ENCODE data around the gene CASR. TPM values are rescaled to one million over a fixed set of nuclear protein-coding genes. Genes with fewer than 3 reads are reported as not detected.

Gene CASR
- total RNA-seq, 4 donors from 2014 or later, result 0.37 to 1.4 TPM; not detected in 2

DNA sequence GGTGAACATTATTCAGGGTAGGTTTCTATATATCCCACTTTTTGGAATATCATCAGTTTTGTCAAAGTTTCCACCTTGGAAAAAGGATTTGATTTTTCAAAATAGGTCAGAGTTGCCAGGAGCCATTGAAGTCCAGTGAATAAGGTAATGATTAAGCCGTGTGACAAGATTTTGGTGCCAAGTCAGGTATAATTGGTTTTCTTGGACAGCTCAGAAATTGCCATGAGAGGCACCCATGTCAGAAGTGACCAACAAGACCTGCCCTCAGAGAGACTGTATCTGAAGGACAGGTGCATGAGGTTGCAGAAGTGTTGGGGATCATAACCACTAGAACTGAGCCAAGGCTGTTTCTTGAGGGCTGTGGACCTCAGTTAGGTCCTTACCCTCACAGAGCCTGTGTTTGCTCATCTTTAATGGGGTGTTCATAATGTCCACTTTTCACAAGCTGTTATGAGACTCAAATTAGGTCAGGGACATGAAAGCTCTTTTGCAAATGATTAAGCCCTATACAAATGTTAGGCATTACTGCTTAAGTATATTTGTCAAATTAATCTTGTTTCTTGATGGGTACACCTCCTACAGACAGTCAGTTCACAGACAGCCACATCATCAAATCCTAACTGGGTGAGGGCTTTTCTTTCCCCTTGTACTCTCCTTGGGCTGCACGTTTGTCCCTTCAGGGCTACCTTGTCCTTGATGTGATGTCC is 32.3 kb downstream of the CASR start:
- no peak overlapping the region for H3K27ac ChIP-seq
- DNase-seq, result no peak
- no peaks in the 10 kb centered on the region for H3K36me3 ChIP-seq
- WGBS, 2 donors (ENCODE audit: low coverage in 1 of 2), result 63 to 85% methylated on average over 2 of the region's 2 CpGs
- H3K9me3 ChIP-seq, result no peaks in the 10 kb centered on the region
- intact Hi-C loops (cut with DNase I; ENCODE audit: low total_unique reads) (no loop called here), in situ Hi-C loops (cut with MboI; ENCODE audit: low pct_ligation_motif_present in 1 of 4, low pct_unique_long_range_greater_than_20kb in 1 of 4, low sequenced_read_pairs in 3 of 4) (no loop called here)
- H3K4me3 ChIP-seq, result no peak overlapping the region
- H3K4me1 ChIP-seq, result no peaks in the 10 kb centered on the region
- H3K27me3 ChIP-seq, result no peaks in the 10 kb centered on the region
- TF ChIP-seq EP300 (IDR thresholded peaks at IDR 0.05; ENCODE audit: low read depth) (no peak), POLR2A (IDR thresholded peaks at IDR 0.05) (no peak), POLR2AphosphoS5 (IDR thresholded peaks at IDR 0.05) (no peak)
- TF ChIP-seq, protein P1, sequence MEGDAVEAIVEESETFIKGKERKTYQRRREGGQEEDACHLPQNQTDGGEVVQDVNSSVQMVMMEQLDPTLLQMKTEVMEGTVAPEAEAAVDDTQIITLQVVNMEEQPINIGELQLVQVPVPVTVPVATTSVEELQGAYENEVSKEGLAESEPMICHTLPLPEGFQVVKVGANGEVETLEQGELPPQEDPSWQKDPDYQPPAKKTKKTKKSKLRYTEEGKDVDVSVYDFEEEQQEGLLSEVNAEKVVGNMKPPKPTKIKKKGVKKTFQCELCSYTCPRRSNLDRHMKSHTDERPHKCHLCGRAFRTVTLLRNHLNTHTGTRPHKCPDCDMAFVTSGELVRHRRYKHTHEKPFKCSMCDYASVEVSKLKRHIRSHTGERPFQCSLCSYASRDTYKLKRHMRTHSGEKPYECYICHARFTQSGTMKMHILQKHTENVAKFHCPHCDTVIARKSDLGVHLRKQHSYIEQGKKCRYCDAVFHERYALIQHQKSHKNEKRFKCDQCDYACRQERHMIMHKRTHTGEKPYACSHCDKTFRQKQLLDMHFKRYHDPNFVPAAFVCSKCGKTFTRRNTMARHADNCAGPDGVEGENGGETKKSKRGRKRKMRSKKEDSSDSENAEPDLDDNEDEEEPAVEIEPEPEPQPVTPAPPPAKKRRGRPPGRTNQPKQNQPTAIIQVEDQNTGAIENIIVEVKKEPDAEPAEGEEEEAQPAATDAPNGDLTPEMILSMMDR (IDR thresholded peaks at IDR 0.05), result no peak

DNA sequence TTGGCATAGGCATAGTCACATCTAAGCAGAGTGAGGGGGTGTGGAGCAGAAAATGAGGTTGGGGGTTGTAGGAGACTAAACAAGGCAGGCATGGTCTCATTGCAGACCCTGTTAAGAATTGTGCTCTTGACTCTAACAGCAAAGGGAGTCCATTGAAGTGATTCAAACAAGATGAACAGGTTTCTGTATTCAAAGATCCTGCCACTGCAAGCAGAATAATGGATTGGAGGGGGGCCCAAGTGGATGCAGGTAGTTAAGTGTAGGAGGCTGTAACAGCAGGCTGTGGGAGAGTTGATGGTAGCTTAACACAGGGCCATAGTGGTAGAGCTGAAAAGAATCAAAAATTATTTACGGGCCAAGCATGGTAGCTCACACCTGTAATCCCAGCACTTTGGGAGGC is 34.4 kb downstream of the CASR start:
- DNase-seq, result no peak
- no peaks in the 10 kb centered on the region for H3K9me3 ChIP-seq
- H3K27me3 ChIP-seq, result no peaks in the 10 kb centered on the region
- no peak overlapping the region for H3K4me3 ChIP-seq
- H3K36me3 ChIP-seq, result no peaks in the 10 kb centered on the region
- H3K4me1 ChIP-seq, result no peaks in the 10 kb centered on the region
- intact Hi-C loops (cut with DNase I; ENCODE audit: low total_unique reads) (no loop called here), in situ Hi-C loops (cut with MboI; ENCODE audit: low pct_ligation_motif_present in 1 of 4, low pct_unique_long_range_greater_than_20kb in 1 of 4, low sequenced_read_pairs in 3 of 4) (no loop called here)
- WGBS, 2 donors (ENCODE audit: low coverage in 1 of 2), result 93% methylated on average over 1 of the region's 1 CpG; no CpG with 5 or more reads in 1 of the 2 donors
- no peak for TF ChIP-seq EP300 (IDR thresholded peaks at IDR 0.05; ENCODE audit: low read depth)
- TF ChIP-seq POLR2A (IDR thresholded peaks at IDR 0.05), result no peak
- TF ChIP-seq, protein P1 (IDR thresholded peaks at IDR 0.05), result no peak
- no peak for TF ChIP-seq POLR2AphosphoS5 (IDR thresholded peaks at IDR 0.05)
- H3K27ac ChIP-seq, result no peak overlapping the region

DNA sequence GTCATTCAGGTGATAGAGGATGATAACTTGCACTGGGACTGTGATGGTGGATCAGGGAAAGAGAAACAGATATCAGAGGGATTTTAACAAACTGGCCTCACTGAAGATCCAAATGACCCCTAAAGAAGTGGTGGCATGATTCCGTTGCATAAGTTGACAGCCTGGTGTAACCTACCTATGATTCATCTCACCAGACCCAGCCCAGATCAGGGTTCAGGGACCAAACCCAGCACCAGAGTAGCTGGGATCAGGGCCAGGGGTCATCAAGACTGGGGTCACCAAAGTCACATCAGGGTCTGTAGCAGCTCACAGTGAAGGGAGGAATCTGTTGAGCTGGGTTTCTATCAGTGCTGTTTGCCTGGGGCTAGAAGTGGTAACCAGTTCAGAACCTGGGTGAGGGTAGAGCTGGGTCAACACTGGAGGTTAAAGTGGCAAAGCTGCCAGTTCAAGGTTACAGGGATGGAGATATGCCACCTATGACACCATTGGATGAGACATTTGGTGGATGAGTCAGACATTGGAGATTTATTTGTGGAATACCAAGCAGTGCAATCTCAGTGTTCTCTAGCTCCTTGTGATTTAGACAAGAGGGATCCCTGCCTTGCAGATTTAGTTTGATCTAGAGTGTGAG is 35.9 kb downstream of the CASR start:
- 57 to 73% methylated on average over 1 of the region's 1 CpG for WGBS, 2 donors (ENCODE audit: low coverage in 1 of 2)
- H3K4me3 ChIP-seq, result no peak overlapping the region
- H3K4me1 ChIP-seq, result no peaks in the 10 kb centered on the region
- H3K36me3 ChIP-seq, result no peaks in the 10 kb centered on the region
- H3K9me3 ChIP-seq, result no peaks in the 10 kb centered on the region
- no peak for DNase-seq
- intact Hi-C loops (cut with DNase I; ENCODE audit: low total_unique reads) (no loop called here), in situ Hi-C loops (cut with MboI; ENCODE audit: low pct_ligation_motif_present in 1 of 4, low pct_unique_long_range_greater_than_20kb in 1 of 4, low sequenced_read_pairs in 3 of 4) (no loop called here)
- H3K27ac ChIP-seq, result no peak overlapping the region
- no peaks in the 10 kb centered on the region for H3K27me3 ChIP-seq
- TF ChIP-seq POLR2AphosphoS5 (IDR thresholded peaks at IDR 0.05) (no peak), EP300 (IDR thresholded peaks at IDR 0.05; ENCODE audit: low read depth) (no peak), POLR2A (IDR thresholded peaks at IDR 0.05) (no peak)
- TF ChIP-seq, protein P1 (IDR thresholded peaks at IDR 0.05), result no peak

DNA sequence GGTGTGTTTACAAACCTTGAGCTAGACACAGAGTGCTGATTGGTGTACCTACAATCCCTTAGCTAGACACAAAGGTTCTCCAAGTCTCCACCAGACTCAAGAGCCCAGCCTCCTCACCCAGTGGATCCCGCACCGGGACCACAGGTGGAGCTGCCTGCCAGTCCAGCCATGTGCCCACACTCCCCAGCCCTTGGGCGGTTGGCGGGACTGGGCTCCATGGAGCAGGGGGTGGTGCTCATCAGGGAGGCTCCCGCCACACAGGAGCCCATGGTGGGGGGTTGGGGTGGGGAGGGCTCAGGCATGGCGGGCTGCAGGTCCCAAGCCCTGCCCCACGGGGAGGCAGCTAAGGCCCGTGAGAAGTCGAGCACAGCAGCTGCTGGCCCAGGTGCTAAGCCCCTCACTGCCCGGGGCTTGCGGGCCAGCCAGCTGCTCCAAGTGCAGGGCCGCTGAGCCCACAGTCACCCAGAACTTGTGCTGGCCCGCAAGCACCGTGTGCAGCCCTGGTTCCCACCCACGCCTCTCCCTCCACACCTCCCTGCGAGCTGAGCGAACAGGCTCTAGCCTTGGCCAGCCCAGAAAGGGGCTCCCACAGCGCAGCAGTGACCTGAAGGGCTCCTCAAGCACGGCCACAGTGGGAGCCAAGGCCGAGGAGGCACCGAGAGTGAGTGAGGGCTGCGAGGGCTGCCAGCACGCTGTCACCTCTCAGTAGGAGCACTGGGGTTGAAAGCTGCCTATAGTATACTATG is 43.7 kb downstream of the CASR start:
- no peaks in the 10 kb centered on the region for H3K36me3 ChIP-seq
- H3K4me3 ChIP-seq, result no peak overlapping the region
- H3K9me3 ChIP-seq, result no peaks in the 10 kb centered on the region
- H3K27ac ChIP-seq, result no peak overlapping the region
- in situ Hi-C loops (cut with MboI; ENCODE audit: low pct_ligation_motif_present in 1 of 4, low pct_unique_long_range_greater_than_20kb in 1 of 4, low sequenced_read_pairs in 3 of 4), result no loop called here
- no peak for DNase-seq
- TF ChIP-seq EP300 (IDR thresholded peaks at IDR 0.05; ENCODE audit: low read depth), result no peak
- TF ChIP-seq POLR2AphosphoS5 (IDR thresholded peaks at IDR 0.05), result no peak
- TF ChIP-seq, protein P1 (IDR thresholded peaks at IDR 0.05), result no peak
- no peak for TF ChIP-seq POLR2A (IDR thresholded peaks at IDR 0.05)
- intact Hi-C loops (cut with DNase I; ENCODE audit: low total_unique reads), result no loop called here
- WGBS, 2 donors (ENCODE audit: low coverage in 1 of 2), result 88% methylated on average over 14 of the region's 23 CpGs; no CpG with 5 or more reads in 1 of the 2 donors
- H3K4me1 ChIP-seq, result no peaks in the 10 kb centered on the region
- no peaks in the 10 kb centered on the region for H3K27me3 ChIP-seq

All from transverse colon (tissue), 4 donors.